Keratinocyte (primary cell): ENCODE data around the gene FBXW5.

Source experiments
- CTCF ChIP-seq, 3 experiments: IDR thresholded peaks in 1 of 3; conservative IDR thresholded peaks in 1 of 3; optimal IDR thresholded peaks in 1 of 3; 2 replicates in 2 of 3; 3 replicates in 1 of 3; pipeline versions ENCODE3 to v1.5.1; 2011; ENCODE audit warnings: low read length in 3 of 3, mild to moderate bottlenecking in 3 of 3, moderate library complexity in 2 of 3, control low read depth in 1 of 3, inconsistent platforms in 1 of 3; ENCODE audit not compliant: insufficient read depth in 2 of 3; ENCODE audit errors: extremely low read depth in 1 of 3
- EZH2 ChIP-seq: IDR thresholded peaks from one replicate; pipeline ENCODE4 v1.6.1; 2012; ENCODE audit warnings: inconsistent platforms, mild to moderate bottlenecking, low read length, moderate library complexity

- TF ChIP-seq CTCF (optimal IDR thresholded peaks at IDR 0.05 in 1 of 3, IDR thresholded peaks at IDR 0.05 in 1 of 3, conservative IDR thresholded peaks at IDR 0.05 in 1 of 3; ENCODE audit: extremely low read depth in 1 of 3, insufficient read depth in 2 of 3, low read length in 3 of 3) (no peak), EZH2 (peak; percentile 90)
These were observed 40.6 kb upstream of the FBXW5 start for GRCh38 chr9:136985027-136985602.
